MM.1S (cell line): ENCODE measurements around the gene MAPK6.

Source experiments
- DNase-seq: peaks from one replicate; pipeline ENCODE4 v3.0.0-alpha.2; 2015
- H2AFZ ChIP-seq: fragments of 300-600 bp; sonication (generic); 2 replicates; pipeline ENCODE4 v1.6.0; 2016; ENCODE audit warnings: antibody characterized with exemption, low read length
- H3F3A ChIP-seq: fragments of 300-600 bp; sonication (generic); 2 replicates; pipeline ENCODE4 v1.6.1; 2016; ENCODE audit warnings: mild to moderate bottlenecking, antibody characterized with exemption, low read length, moderate library complexity, mixed read lengths; ENCODE audit not compliant: insufficient read depth
- H3K27ac ChIP-seq: fragments of 300-600 bp; sonication (generic); 2 replicates; pipeline ENCODE4 v1.5.1; 2016; ENCODE audit warnings: mild to moderate bottlenecking, low read length
- H3K27me3 ChIP-seq: fragments of 300-600 bp; sonication (generic); replicated peaks from 2 replicates; pipeline ENCODE4 v1.6.0; 2016; ENCODE audit warnings: low read length; ENCODE audit not compliant: insufficient read depth
- H3K36me3 ChIP-seq: fragments of 300-600 bp; sonication (generic); replicated peaks from 2 replicates; pipeline ENCODE4 v1.6.1; 2016; ENCODE audit warnings: mild to moderate bottlenecking, low read length, mixed read lengths; ENCODE audit not compliant: insufficient read depth
- H3K4me1 ChIP-seq: fragments of 300-600 bp; sonication (generic); 2 replicates; pipeline ENCODE4 v1.6.1; 2016; ENCODE audit warnings: low read length, mixed read lengths
- H3K4me2 ChIP-seq: fragments of 300-600 bp; sonication (generic); 2 replicates; pipeline ENCODE4 v1.6.0; 2016; ENCODE audit warnings: low read depth, low read length
- H3K4me3 ChIP-seq: fragments of 300-600 bp; sonication (generic); 2 replicates; pipeline ENCODE4 v1.5.1; 2016; ENCODE audit warnings: low read length, mixed read lengths
- H3K79me2 ChIP-seq: fragments of 300-600 bp; sonication (generic); 2 replicates; pipeline ENCODE4 v1.6.1; 2016; ENCODE audit warnings: mixed run types, low read length, mixed read lengths
- H3K9ac ChIP-seq: fragments of 300-600 bp; sonication (generic); 2 replicates; pipeline ENCODE4 v1.6.1; 2016; ENCODE audit warnings: low read length, mixed read lengths
- H3K9me2 ChIP-seq: fragments of 300-600 bp; sonication (generic); replicated peaks from 2 replicates; pipeline ENCODE4 v1.6.1; 2016; ENCODE audit warnings: mild to moderate bottlenecking, low read length, mixed read lengths; ENCODE audit not compliant: insufficient read depth
- H3K9me3 ChIP-seq: fragments of 300-600 bp; sonication (generic); replicated peaks from 2 replicates; pipeline ENCODE4 v1.6.1; 2016; ENCODE audit warnings: mild to moderate bottlenecking, low read length, mixed read lengths; ENCODE audit not compliant: insufficient read depth
- H4K20me1 ChIP-seq: fragments of 300-600 bp; sonication (generic); 2 replicates; pipeline ENCODE4 v1.6.1; 2016; ENCODE audit warnings: mild to moderate bottlenecking, low read length, moderate library complexity, mixed read lengths; ENCODE audit not compliant: insufficient read depth
- CTCF ChIP-seq: fragments of 300-600 bp; sonication (generic); IDR thresholded peaks from 2 replicates; pipeline ENCODE4 v1.5.1; 2016; ENCODE audit warnings: antibody characterized with exemption, low read length, mixed read lengths
- EZH2 ChIP-seq: fragments of 300-600 bp; sonication (generic); optimal IDR thresholded peaks from 2 replicates; pipeline ENCODE3; 2017; ENCODE audit warnings: low read depth, mild to moderate bottlenecking, antibody characterized with exemption, low read length, mixed read lengths
- EZH2phosphoT487 ChIP-seq: fragments of 300-600 bp; sonication (generic); IDR thresholded peaks from 2 replicates; pipeline ENCODE4 v1.6.1; 2018; ENCODE audit warnings: antibody characterized with exemption, low read length

The MAPK6 gene

GRCh38 chr15:52037889-52038505 is 19.0 kb downstream of the MAPK6 start:
- Histone ChIP-seq H3K9me2 (no peaks in the 10 kb centered on the region), H3K4me3 (no peak overlapping the region), H3K27ac (no peak overlapping the region), H2AFZ (no peak overlapping the region), H3K4me2 (no peak overlapping the region), H3K9me3 (no peaks in the 10 kb centered on the region), H4K20me1 (no peaks in the 10 kb centered on the region; the same call in 1 of the 2 replicates), H3K9ac (no peak overlapping the region), H3K4me1 (peaks cover 48% of the 10 kb centered on the region), H3K27me3 (no peaks in the 10 kb centered on the region), H3F3A (peaks cover 27% of the 10 kb centered on the region), H3K36me3 (peaks cover 6% of the 10 kb centered on the region), H3K79me2 (peaks cover 100% of the 10 kb centered on the region)
- no peak for DNase-seq
- TF ChIP-seq EZH2phosphoT487 (no peak), EZH2 (no peak), CTCF (no peak)

- peak overlapping the region; percentile 54; the same call in 1 of the 2 replicates for H3K27ac ChIP-seq
- no peaks in the 10 kb centered on the region for H3K9me3 ChIP-seq
- H3K4me2 ChIP-seq: peak overlapping the region; percentile 31
- H3K9ac ChIP-seq: no peak overlapping the region; the same call in 1 of the 2 replicates
- peak; percentile 45 for DNase-seq
- no peaks in the 10 kb centered on the region for H3K9me2 ChIP-seq
- H3K79me2 ChIP-seq: peaks cover 100% of the 10 kb centered on the region
- H3K36me3 ChIP-seq: no peaks in the 10 kb centered on the region
- H3K4me1 ChIP-seq: peaks cover 60% of the 10 kb centered on the region
- no peak overlapping the region for H3K4me3 ChIP-seq
- TF ChIP-seq CTCF: no peak
- no peak for TF ChIP-seq EZH2phosphoT487
- no peak for TF ChIP-seq EZH2
- H3F3A ChIP-seq: peaks cover 38% of the 10 kb centered on the region
- no peak overlapping the region for H2AFZ ChIP-seq
- no peaks in the 10 kb centered on the region for H4K20me1 ChIP-seq
- H3K27me3 ChIP-seq: no peaks in the 10 kb centered on the region
Measured at GRCh38 chr15:52039925-52040781, 21.1 kb downstream of the MAPK6 start.

GRCh38 chr15:52042051-52042851 is 23.2 kb downstream of the MAPK6 start:
- Histone ChIP-seq H3K79me2 (peaks cover 93% of the 10 kb centered on the region), H3K27ac (peak overlapping the region; percentile 37; the same call in 1 of the 2 replicates), H3K36me3 (no peaks in the 10 kb centered on the region), H3K27me3 (no peaks in the 10 kb centered on the region), H3K9ac (no peak overlapping the region), H3K4me3 (no peak overlapping the region), H4K20me1 (no peaks in the 10 kb centered on the region), H3K9me3 (no peaks in the 10 kb centered on the region), H3K4me2 (peak overlapping the region; percentile 25), H3F3A (peaks cover 48% of the 10 kb centered on the region), H3K4me1 (peaks cover 71% of the 10 kb centered on the region), H2AFZ (no peak overlapping the region), H3K9me2 (no peaks in the 10 kb centered on the region)
- peak; percentile 62 for DNase-seq
- TF ChIP-seq EZH2phosphoT487: no peak
- no peak for TF ChIP-seq CTCF
- no peak for TF ChIP-seq EZH2
